GM11168 (cell line): Measurements from ENCODE around the gene NACA.
"Not testable (repeated sequence)": the region's sequence is repeated elsewhere in the genome, so short reads cannot be mapped to it uniquely, and the experiment has no call there.

Experiments used
- in situ Hi-C: fragments of 300-500 bp; cut with MboI; formaldehyde crosslinking; loops from one replicate; pipeline ENCODE4 v1.12.0; 2022; ENCODE audit warnings: low sequenced_read_pairs; ENCODE audit not compliant: unreplicated experiment

NACA gene

DNA sequence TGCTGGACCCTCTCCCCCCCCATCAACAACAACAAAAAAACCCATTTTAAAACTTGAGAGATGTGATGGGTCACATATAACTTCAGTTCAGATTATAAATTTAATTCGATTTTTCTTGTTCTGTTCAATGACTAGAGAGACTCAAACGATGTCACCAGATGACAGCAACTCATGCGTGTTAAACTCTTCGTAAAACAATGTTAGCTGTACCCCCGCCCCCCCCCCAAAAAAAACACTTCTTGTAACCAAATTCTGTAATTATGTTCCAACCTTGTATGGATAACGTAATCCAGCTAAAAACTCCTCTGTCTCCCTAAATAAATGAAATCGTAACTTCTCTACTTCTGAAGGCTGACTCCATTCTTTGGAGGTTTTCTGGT lies 614 bp upstream of the NACA start:
- in situ Hi-C loops, result no loop called here

GRCh38 chr12:56724701-56724971 lies 463 bp downstream of the NACA start:
- in situ Hi-C loops, result no loop called here

- in situ Hi-C loops, result no loop called here
These were observed 1.0 kb downstream of the NACA start for GRCh38 chr12:56723889-56724700.

DNA sequence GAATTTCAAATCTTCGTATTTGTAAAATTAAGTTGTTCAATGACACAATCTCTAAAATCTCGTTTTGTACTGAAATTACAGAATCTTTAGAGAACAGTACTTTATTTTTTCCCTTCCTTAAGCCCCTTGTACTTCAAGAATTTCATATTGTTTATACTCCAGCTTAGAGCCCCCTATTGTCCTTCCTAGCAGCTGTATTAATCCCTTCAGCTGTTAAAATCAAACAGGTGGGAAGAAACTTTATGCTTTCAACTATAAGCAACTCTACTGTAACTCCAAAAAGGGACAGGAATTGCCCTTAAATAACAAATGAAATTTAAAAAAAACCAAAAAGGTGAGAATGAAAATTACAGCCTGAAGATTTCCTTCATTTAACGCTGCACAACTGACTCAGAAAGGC lies 1.7 kb downstream of the NACA start:
- in situ Hi-C loops, result no loop called here

DNA sequence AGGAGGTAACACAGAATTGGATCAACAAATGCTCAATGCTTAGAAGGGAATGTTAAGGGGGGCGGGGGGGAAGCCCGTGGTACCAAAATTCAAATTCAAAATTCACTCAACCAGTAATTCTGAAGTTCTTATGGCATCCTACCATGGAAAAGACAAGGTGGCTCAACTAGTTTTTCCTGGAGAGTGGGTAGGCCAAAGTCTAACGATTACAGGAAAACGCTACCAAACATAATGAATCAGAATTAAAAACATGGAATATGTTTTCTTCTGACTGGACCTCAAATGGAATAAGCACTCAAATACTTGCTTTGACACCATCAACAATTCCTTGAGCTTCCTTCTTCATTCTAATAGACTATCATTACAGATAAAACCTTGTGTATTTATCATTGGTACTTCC lies 2.3 kb downstream of the NACA start:
- in situ Hi-C loops, result no loop called here

- in situ Hi-C loops, result no loop called here
These were observed 3.4 kb downstream of the NACA start for GRCh38 chr12:56721721-56722120.

- in situ Hi-C loops, result no loop called here
These were observed 3.9 kb downstream of the NACA start for GRCh38 chr12:56721216-56721615.

DNA sequence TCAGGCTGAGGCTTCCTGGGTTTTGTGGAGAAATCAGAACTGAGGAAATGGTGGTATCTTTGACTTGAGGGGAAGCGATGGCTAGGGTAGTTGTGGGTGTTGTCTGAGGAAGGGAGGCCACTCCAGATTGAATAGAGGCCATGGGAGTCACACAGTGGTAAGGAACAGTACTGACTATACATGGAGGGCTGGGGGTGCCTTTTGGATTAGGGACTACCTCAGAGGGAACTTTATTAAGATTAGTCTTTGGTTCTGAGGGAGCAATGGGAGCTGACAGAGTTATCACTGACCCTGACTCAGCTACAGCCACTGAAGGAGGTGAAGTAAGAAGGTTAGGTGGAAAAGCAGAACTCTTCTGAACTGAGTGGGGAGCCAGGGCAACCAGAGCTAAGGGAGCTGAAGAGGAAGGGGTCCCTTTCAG lies 4.4 kb downstream of the NACA start:
- in situ Hi-C loops, result no loop called here

DNA sequence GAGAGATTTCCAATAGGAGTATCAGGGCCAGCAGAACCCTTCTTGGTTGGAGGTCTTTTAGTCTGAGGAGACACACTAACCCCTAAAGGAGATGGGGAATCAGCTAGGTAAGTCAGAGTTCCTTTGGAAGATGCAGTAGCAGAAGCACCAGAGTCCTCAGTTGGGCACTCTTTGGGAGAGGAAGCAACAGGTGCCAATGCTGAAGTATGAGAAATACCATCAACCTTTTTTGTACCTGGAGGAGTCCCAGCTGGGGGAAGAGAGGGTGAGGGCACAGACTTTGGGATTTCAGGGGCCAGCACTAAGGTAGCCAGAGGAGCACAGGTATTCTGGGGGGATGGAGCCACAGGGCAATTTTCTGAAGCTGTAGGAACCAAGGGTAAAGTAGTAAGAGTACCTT lies 6.0 kb downstream of the NACA start:
- in situ Hi-C loops, result no loop called here

DNA sequence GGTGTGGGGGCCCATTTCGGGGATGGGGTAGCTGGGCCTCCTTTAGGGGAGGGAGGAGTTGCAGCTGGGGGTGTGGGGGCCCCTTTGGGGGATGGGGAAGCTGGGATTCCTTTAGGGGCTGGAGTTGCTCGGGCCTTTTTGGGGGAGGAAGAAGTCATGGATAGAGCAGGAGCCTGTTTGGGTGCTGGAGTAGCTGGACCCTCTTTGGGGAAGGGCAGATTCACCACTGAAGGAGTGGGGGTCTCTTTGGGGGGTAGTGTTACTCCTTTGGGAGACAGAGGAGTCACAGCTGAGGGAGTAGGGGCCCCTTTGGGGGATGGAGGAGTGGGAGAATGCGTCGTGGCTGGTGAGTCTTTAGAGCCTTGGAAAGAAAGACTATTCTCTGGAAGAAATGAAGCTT lies 6.5 kb downstream of the NACA start:
- in situ Hi-C loops, result no loop called here

DNA sequence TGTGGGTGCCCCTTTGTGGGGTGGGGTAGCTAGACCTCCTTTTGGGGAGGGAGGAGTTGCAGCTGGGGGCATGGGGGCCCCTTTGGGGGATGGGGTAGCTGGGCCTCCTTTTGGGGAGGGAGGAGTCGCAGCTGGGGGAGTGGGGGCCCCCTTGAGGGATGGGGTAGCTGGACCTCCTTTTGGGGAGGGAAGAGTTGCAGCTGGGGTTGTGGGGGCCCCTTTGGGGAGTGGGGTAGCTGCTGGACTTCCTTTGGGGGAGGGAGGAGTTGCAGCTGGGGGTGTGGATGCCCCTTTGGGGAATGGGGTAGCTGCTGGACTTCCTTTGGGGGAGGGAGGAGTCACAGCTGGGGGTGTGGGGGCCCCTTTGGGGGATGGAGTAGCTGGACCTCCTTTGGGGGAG lies 7.0 kb downstream of the NACA start:
- in situ Hi-C loops, result no loop called here

- in situ Hi-C loops, result no loop called here
These were observed 7.9 kb downstream of the NACA start for GRCh38 chr12:56716933-56717880.

- in situ Hi-C loops, result no loop called here
These were observed 8.6 kb downstream of the NACA start for GRCh38 chr12:56716458-56716857.

- in situ Hi-C loops, result no loop called here
These were observed 9.3 kb downstream of the NACA start for GRCh38 chr12:56715798-56716197.

DNA sequence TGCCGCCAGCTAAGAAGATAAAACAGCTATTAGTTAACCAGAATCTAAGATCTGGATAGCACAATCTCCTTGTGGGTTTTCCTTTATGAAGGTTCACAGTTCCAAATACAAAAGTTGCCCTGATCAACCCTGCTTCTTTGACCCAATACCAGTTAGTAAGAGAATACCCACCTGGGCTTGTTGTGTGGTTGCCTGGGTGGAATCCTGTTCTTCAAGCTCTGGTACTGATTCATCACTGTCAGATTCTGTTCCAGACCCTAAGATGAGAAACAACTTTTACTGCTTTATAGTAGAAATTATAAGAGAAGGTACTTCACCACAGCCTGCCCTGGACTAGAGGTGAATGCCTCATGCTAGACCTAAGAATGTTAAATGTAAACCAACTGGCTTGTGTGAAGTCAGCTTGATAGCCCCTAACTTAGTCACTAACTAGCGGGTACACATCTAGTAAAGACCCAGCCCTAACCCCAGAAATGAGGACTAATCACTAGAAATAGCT lies 10.6 kb downstream of the NACA start:
- in situ Hi-C loops, result no loop called here

GRCh38 chr12:56713345-56713744 lies 11.8 kb downstream of the NACA start:
- in situ Hi-C loops, result no loop called here

DNA sequence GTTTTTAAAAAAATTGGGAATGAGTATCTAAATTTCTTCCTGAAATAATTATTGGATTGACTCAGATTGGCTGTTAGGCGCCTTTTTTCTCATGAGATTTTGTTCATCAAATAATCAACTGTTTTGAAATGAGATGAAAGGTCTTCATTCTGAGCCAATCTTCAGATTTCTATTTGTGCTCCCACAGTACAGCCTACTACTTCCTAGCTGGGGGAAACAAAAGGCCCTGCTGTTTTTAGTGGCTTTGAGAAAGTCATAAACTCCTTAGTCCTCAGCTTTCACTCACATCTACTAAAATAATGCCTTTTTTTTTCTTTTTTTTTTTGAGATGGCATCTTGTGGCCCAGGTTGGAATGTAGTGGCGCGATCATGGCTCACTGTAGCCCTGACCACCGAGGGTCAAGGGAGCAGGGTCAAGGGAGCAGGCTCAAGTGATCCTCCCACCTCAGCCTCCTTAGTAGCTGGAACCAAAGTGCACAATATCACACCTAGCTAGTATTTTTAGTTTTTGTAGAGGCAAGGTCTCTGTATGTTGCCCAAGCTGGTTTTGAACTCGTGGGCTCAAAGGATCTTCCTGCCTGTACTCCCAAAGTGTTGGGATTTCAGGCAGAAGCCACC lies 15.2 kb downstream of the NACA start:
- in situ Hi-C loops, result no loop called here

GRCh38 chr12:56704522-56704921 lies 20.6 kb downstream of the NACA start:
- in situ Hi-C loops, result not testable (repeated sequence)

DNA sequence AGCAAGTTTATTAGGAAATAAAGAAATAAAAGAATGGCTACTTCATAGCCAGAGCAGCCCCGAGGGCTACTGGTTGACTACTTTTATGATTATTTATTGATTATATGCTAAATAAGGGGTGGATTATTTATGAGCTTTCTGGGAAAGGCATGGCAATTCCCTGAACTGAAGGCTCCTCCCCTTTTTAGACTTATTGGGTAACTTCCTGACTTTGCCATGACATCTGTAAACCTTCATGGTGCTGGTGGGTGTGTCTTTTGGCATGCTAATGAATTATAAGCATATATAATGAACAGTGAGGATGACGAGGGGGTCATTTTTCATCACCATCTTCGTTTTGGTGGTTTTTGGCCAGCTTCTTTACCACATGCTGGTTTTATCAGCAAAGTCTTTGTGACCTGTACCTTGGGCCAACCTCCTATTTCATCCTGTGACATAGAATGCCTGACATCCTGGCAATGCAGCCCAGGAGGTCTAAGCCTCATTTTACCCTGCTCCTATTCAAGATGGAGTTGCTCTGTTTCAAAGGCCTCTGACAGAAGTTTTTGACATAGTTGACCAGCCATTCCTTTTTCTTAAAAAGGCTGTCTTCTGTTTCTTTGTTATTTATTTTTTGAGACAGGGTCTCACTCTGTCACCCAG lies 26.0 kb downstream of the NACA start:
- in situ Hi-C loops, result no loop called here

GRCh38 chr12:56695327-56696101 lies 29.6 kb downstream of the NACA start:
- in situ Hi-C loops, result no loop called here
